NCI-H2227 (cell line): ENCODE measurements around the gene ACAP2.
"Not testable (repeated sequence)": the region's sequence is repeated elsewhere in the genome, so short reads cannot be mapped to it uniquely, and the experiment has no call there.

ENCODE experiments used
- DNase-seq: peaks from one replicate; lab custom pipeline; 2025; ENCODE audit not compliant: unreplicated experiment; lab: John Stamatoyannopoulos, UW

ACAP2 gene

DNA sequence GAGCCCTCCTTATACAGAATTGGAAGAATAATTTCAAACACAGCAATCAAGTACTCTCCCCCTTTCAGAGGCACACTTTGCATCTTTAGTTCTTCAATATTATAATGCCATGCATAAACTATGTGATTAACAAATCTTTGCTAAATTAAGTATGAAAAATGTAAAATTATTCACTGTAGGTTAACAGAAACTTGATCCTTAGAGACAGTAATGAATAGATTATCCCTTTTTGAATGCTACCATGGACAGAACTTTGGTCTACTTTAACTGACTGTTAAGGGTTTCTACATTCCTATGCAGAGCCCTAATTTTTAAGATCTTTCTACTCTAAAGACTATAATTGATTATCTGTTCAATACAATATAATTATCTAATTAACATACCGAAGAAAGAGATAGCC is 146.2 kb downstream of the ACAP2 start:
- DNase-seq, result no peak

- DNase-seq, result no peak
Observed at GRCh38 chr3:195291121-195291520, 151.7 kb downstream of the ACAP2 start.

- not testable (repeated sequence) for DNase-seq
Observed at GRCh38 chr3:195290643-195291042, 152.2 kb downstream of the ACAP2 start.

GRCh38 chr3:195286115-195286872 is 156.5 kb downstream of the ACAP2 start:
- no peak for DNase-seq

DNA sequence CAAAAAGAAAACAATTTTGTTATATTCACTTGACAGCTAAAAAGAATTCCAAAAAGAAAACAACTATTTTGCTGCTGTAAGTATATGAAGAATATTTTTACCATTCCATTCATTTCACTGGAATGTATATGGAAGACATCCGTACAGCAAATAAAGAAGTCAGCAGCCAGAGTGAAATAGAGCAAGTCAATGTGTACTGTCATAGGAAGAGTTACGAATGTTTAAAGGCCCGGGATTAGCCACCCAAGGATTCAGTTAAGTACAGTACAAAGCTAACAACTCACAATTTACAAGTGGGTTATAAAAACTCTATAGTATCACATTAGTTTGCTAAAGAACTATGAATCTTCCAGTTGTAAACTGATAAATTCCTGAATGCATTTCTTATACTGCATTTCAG is 157.4 kb downstream of the ACAP2 start:
- DNase-seq, result no peak

DNA sequence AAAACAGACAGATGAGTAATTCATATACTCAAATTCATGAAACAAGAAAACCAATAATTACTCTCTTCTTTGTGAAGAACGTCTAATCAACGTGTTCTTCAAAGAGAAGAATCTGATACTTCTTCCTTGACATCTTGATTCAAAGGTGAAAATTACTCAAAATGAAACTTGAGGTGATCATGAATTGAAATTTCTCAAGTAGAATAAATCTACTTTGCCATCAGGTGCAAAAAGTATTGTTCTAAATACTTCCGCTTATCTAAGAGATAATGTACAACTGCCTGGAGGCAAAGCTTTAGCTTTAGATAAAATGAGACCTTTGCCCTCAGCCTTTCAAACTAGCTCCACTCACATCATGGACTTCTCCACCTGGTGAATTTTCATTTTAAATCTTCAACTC is 158.0 kb downstream of the ACAP2 start:
- no peak for DNase-seq

DNA sequence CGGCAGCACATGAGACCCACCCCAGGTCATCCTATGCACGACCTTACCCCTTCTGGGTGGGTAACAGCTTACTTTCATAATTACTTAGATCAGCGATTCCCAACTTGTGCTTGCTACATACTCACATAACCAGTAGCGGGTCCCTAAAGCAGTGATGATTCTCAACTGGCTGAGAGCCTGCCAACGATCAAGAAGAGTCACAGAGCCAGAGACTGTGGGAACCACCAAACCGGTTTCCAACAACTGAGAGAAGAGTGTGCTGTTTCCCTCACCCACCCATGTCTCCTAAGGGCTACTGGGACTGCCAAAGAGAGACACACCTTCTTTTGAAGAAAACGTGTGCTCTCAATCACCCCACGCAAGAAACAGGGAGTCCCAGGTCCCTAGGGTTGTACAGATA is 159.9 kb downstream of the ACAP2 start:
- no peak for DNase-seq

GRCh38 chr3:195274259-195274966 is 168.4 kb downstream of the ACAP2 start:
- no peak for DNase-seq

GRCh38 chr3:195271410-195272243 is 171.2 kb downstream of the ACAP2 start:
- DNase-seq, result peak; percentile 92

DNA sequence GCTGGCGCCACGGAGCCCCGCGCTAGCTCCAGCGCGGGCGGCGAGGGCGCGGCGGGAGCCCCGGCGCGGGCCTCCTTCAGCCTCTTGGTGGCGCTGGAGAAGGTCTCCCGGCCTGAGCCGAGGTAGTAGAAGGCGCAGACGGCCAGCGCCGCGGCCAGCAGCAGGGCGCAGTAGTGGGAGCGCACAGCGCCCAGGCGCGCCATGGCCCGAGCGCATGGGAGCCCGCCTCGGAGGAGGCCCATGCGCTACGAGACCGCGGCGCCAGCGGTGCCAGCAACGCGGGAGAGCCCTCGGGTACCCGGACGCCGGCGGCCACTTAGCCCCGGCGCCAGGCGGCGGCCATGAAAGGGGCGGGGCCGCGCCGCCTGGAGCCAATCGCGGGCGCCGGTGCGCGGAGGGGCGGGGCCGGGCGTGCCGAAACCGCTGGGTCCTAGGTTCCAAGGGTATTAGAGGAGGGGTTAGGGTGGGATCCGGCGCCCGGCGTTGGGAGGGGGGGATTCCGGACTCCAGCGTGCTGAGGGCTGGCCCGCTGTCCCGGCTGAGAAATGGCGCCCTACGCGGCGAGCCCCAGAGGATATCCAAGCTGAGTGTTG is 171.9 kb downstream of the ACAP2 start, which contains the start of gene XXYLT1:
XXYLT1 (minus strand) TSS at position 343 of the 593 bp plus-strand sequence; CDS start at position 242, 101 bp downstream.
- DNase-seq, result peak; percentile 95

DNA sequence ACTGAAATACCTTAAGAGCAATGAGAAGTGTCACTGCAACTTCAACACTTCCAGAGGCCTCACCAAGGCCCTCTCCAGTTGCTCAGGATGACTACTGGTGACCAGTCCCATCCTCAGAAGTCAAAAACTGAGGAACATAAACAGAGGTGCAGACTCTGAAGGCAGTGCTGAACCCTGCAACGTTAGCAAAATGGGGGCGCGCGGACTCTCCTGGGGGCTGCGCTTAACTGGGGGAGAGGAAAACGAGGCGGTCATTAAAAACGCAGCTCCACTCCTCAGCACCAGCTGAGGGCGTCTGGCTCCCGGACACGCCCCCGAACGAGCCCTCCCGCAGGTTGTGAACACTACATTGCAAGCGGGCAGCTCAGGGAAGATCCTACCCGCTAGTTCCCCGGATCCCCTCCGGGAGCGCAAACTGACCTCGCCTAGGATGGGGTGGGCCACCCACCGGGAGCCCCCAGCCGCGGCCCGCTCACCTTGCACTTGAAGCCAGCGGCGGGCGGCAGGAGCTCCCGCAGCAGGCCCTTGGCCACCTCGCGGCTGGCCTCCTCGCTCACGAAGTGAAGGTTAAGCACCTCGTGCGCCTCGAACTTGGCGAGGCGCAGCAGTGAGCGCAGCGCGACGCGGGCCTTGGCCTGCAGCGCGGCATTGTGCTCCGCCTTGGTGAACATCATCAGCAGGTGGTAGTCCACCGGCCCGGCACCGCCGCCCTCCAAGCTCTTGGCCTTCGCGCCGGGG is 172.6 kb downstream of the ACAP2 start:
- peak; percentile 74 for DNase-seq

DNA sequence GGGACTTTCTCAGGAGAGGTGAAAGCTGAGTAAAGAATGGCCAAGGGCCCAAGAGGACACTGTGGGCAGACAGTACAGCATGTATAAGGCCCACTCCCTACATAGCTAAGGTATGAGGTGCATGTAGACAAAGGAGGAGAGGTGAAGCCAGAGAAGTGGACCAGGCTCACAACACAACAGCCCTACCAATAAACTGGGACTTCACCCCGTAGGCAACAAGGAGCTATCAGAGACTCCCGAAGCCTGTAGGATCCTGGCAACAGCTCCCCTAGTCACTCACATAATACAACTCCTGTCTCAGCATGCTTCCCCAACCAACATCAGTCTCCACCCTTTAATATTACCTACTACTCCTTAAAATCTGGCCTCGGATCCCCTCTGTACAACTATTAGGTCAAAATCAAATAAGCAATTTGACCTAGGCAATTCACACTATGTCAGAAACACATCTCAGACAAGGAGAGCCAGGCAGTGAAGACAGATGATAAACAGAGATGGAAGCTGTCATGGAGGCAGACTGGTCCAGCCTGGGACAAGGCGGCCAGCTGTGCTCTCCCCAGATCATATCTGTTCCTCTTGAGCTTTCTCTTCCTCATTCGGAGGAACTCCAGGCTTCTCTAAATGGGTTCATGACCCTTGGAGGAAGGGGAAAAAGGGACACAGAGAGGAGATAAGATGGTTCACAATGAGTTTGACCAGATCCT is 173.3 kb downstream of the ACAP2 start:
- no peak for DNase-seq

GRCh38 chr3:195268576-195269309 is 174.1 kb downstream of the ACAP2 start:
- DNase-seq, result no peak

- DNase-seq, result no peak
Observed at GRCh38 chr3:195267096-195267495, 175.7 kb downstream of the ACAP2 start.

- no peak for DNase-seq
Observed at GRCh38 chr3:195266428-195266827, 176.4 kb downstream of the ACAP2 start.

DNA sequence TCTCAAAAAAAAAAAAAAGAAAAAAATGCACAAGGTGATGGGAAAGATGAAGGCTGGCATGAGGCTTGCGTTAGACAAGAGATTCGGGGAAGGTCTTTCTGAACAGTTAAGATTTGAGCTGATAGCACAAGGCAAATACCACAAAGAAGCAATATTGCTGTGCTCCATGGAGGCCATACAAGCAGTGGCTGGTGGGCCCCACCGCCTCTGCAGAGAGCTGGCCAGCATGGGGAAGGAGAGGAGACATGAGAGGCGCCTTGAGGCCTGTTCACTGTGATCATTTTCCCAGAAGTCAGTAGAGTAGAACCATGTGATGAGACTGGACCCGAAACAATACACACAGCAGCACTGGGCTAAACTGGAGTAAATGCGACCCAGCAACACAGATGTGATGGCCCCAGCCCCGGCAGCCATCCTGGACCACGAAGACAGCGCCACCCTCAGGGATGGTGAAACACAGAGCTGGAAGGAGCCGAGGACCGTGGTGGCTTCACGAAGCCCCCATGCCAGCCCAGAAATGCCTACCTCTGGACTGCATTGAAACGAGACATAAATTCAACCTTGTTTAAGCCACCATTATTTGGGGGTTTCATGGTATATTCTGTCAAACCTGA is 177.3 kb downstream of the ACAP2 start:
- DNase-seq, result no peak

- no peak for DNase-seq
Observed at GRCh38 chr3:195263925-195264600, 178.8 kb downstream of the ACAP2 start.
